A549 treated with dexamethasone at 1 μM for 4 hours (cell line): ENCODE results near the gene SH3BGRL3. TPM values are rescaled to one million over a fixed set of nuclear protein-coding genes. Genes with fewer than 3 reads are reported as not detected.

ENCODE experiments used
- total RNA-seq: library from RNA; stranded (reverse); fragments of 200-300 nt; extraction: Qiagen RNA extraction; gene quantifications from 5 replicates; pipeline ENCODE4 v1.2.3, GENCODE V29; 2022

The SH3BGRL3 gene
- 113 to 153 TPM (median 142 TPM) in 5 replicates for total RNA-seq

GRCh38 chr1:26279456-26280332 is at the start of gene SH3BGRL3:
Gene SH3BGRL3 (plus strand): TSS chr1:26280086. CDS start chr1:26280156, 70 bp downstream.

GRCh38 chr1:26233903-26234643 is 45.8 kb upstream of the SH3BGRL3 start, which contains the start of gene CEP85:
Gene CEP85 (plus strand): TSS chr1:26234200. CDS start chr1:26239784, 5,584 bp downstream.

DNA sequence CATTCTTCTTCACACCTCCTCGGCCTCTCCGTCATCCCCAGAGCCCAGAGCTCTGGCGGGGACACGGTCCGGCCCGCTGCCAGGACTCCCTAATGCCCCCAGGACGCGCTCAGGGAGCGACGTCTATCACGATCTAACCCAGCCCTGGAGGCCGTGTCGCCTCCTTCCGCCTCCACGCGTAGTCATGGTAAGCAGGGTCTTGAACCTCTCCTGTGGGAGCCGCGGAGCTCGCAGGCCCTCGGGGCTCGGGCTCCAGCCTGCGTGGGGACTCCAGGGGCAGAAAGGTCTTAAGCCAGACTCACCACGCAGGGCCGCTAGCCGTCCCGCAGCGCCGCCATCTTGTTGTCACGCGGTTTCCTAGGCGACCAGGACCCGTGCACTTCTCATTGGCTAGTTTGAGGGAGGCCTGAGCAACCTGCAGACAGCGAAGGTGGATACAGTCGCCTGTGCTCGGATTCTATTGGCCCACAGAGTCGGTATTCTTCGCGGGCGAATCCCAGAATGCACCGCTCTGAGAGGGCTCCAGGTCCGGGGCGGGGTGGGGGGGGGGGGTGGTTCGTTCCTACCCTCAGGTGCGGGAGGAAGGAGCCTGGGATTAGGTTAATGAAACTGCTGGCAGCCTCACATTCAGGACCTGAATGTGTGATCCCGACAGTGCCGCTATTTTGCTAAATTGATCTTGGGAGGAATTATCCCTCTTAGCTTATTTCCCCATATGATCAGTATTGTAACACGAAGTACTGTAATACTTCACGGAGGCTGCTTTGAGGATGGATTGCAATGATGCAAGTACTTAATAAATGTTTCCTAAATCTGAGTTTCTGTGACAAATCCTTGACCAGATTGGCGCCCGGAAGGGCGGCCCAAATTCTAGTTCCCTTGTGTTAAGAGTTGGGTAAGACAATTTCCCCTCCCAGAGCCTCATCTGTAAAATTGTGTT is 26.7 kb downstream of the SH3BGRL3 start, which contains the start of gene UBXN11:
UBXN11 (minus strand) TSS at position 347 of the 940 bp plus-strand sequence. CDS start 3,753 bp downstream, outside the sequence.

GRCh38 chr1:26317612-26318337 is 37.9 kb downstream of the SH3BGRL3 start, which contains the start of gene CD52:
Gene CD52 (plus strand): TSS chr1:26317958. CDS start chr1:26318018, 60 bp downstream.

Other genes starting within 250 kb of the SH3BGRL3 start
- 0.27 to 0.55 TPM (median 0.36 TPM) in 5 replicates for gene SLC30A2, start 234.0 kb upstream of the SH3BGRL3 start, total RNA-seq
- gene TRIM63, start 212.5 kb upstream of the SH3BGRL3 start, total RNA-seq: 1.7 to 2.8 TPM (median 2.2 TPM) in 5 replicates
- gene PDIK1L, start 168.3 kb upstream of the SH3BGRL3 start, total RNA-seq: 1.9 to 2.4 TPM (median 2.0 TPM) in 5 replicates
- 0.04 TPM in 2 of 5 replicates, not detected in the others for gene FAM110D, start 121.0 kb upstream of the SH3BGRL3 start, total RNA-seq
- gene C1orf232, start 111.1 kb upstream of the SH3BGRL3 start, total RNA-seq: not detected in 5 replicates
- gene ZNF593, start 110.2 kb upstream of the SH3BGRL3 start, total RNA-seq: 46.6 to 63.3 TPM (median 55.0 TPM) in 5 replicates
- 0.10 to 0.70 TPM in 2 of 5 replicates, not detected in the others for gene ZNF593OS, start 108.3 kb upstream of the SH3BGRL3 start, total RNA-seq
- gene CNKSR1, start 102.6 kb upstream of the SH3BGRL3 start, total RNA-seq: 0.17 to 0.57 TPM (median 0.31 TPM) in 4 of 5 replicates, not detected in the other
- not detected in 5 replicates for gene CATSPER4, start 89.5 kb upstream of the SH3BGRL3 start, total RNA-seq
- 10.7 to 12.9 TPM (median 12.3 TPM) in 5 replicates for gene CEP85, start 45.9 kb upstream of the SH3BGRL3 start, total RNA-seq
- gene UBXN11, start 26.6 kb downstream of the SH3BGRL3 start, total RNA-seq: 9.7 to 14.8 TPM (median 13.5 TPM) in 5 replicates
- 0.38 TPM in 1 of 5 replicates, not detected in the others for gene CD52, start 37.9 kb downstream of the SH3BGRL3 start, total RNA-seq
- 1.1 to 2.1 TPM (median 1.5 TPM) in 5 replicates for gene CRYBG2, start 74.0 kb downstream of the SH3BGRL3 start, total RNA-seq
- not detected in 5 replicates for gene ZNF683, start 92.7 kb downstream of the SH3BGRL3 start, total RNA-seq
- not detected in 5 replicates for gene LIN28A, start 130.7 kb downstream of the SH3BGRL3 start, total RNA-seq
- 22.1 to 26.1 TPM (median 23.0 TPM) in 5 replicates for gene DHDDS, start 152.2 kb downstream of the SH3BGRL3 start, total RNA-seq
- 304 to 392 TPM (median 323 TPM) in 5 replicates for gene HMGN2, start 192.4 kb downstream of the SH3BGRL3 start, total RNA-seq
- 12.4 to 17.8 TPM (median 17.3 TPM) in 5 replicates for gene RPS6KA1, start 249.7 kb downstream of the SH3BGRL3 start, total RNA-seq